M059J (cell line): ENCODE data around the gene POU3F3. TPM values are rescaled to one million over a fixed set of nuclear protein-coding genes. Genes with fewer than 3 reads are reported as not detected.

Source experiments
- DNase-seq: peaks from one replicate; pipeline ENCODE4 v3.0.0-alpha.2; 2012; ENCODE audit warnings: low read depth
- total RNA-seq: library from RNA; depleted of rRNA; stranded (reverse); fragments of >200 nt; shearing (Covaris generic); gene quantifications from 2 replicates; pipeline ENCODE4 v1.2.3, GENCODE V29; 2014; rRNA removed

The POU3F3 gene
- total RNA-seq, result 1.0 and 1.2 TPM in 2 replicates

- peak; percentile 79 for DNase-seq
These were observed at the start of gene POU3F3 for GRCh38 chr2:104853534-104854497. POU3F3 (plus strand) TSS chr2:104854115; CDS start chr2:104855511, 1,396 bp downstream.

GRCh38 chr2:104804148-104804890 is 49.6 kb upstream of the POU3F3 start:
- DNase-seq, result no peak

GRCh38 chr2:104812286-104812685 is 41.6 kb upstream of the POU3F3 start:
- peak; percentile 20 for DNase-seq

- DNase-seq, result no peak
These were observed 37.8 kb upstream of the POU3F3 start for GRCh38 chr2:104816143-104816542.

- DNase-seq, result no peak
These were observed 35.7 kb upstream of the POU3F3 start for GRCh38 chr2:104818264-104818663.

- no peak for DNase-seq
These were observed 33.8 kb upstream of the POU3F3 start for GRCh38 chr2:104820126-104820525.

- DNase-seq, result no peak
These were observed 28.6 kb upstream of the POU3F3 start for GRCh38 chr2:104825124-104825865.

GRCh38 chr2:104826016-104826415 is 27.9 kb upstream of the POU3F3 start:
- no peak for DNase-seq

GRCh38 chr2:104831742-104832141 is 22.2 kb upstream of the POU3F3 start:
- no peak for DNase-seq

- no peak for DNase-seq
These were observed 19.3 kb upstream of the POU3F3 start for GRCh38 chr2:104834431-104835153.

- DNase-seq, result no peak
These were observed 17.6 kb upstream of the POU3F3 start for GRCh38 chr2:104836265-104836664.

GRCh38 chr2:104836841-104837240 is 17.1 kb upstream of the POU3F3 start:
- no peak for DNase-seq

- DNase-seq, result no peak
These were observed 13.8 kb upstream of the POU3F3 start for GRCh38 chr2:104840156-104840555.

GRCh38 chr2:104840893-104841585 is 12.9 kb upstream of the POU3F3 start:
- no peak for DNase-seq

GRCh38 chr2:104841744-104842143 is 12.2 kb upstream of the POU3F3 start:
- DNase-seq, result no peak

GRCh38 chr2:104844807-104845551 is 8.9 kb upstream of the POU3F3 start:
- DNase-seq, result no peak

- no peak for DNase-seq
These were observed 8.4 kb upstream of the POU3F3 start for GRCh38 chr2:104845552-104845931.

- DNase-seq, result no peak
These were observed 7.7 kb upstream of the POU3F3 start for GRCh38 chr2:104845946-104846785.
